Heart left ventricle (tissue), 16 donors: Measurements from ENCODE around the gene SNX3. TPM values are rescaled to one million over a fixed set of nuclear protein-coding genes. Genes with fewer than 3 reads are reported as not detected.

Experiments used
- ATAC-seq, 4 donors: fragments of 200-7000 bp; cut with Tn5 transposase; one replicate each; pipeline ENCODE4 v1.9.1; 2020 to 2022; ENCODE audit warnings: moderate library complexity in 4 of 4, mild to moderate bottlenecking in 3 of 4, moderate number of reproducible peaks in 1 of 4
- DNase-seq, 5 donors: peaks; one replicate each; pipeline ENCODE4 v3.0.0-alpha.2; 2020
- H3K27ac ChIP-seq, 12 donors: fragments of 200-600 bp; sonication (generic) in 4 of 12; one replicate each; pipeline versions ENCODE4 v1.5.0 to v1.8.0; 2016 to 2022; ENCODE audit warnings: mild to moderate bottlenecking in 2 of 12
- H3K27me3 ChIP-seq, 9 donors: fragments of 200-600 bp; sonication (generic) in 2 of 9; one replicate each; pipeline versions ENCODE4 v1.5.1 to v1.8.0; 2016 to 2022; ENCODE audit warnings: mild to moderate bottlenecking in 3 of 9
- H3K36me3 ChIP-seq, 9 donors: fragments of 200-600 bp; sonication (generic) in 2 of 9; one replicate each; pipeline versions ENCODE4 v1.5.0 to v1.8.0; 2018 to 2022; ENCODE audit warnings: mild to moderate bottlenecking in 2 of 9
- H3K4me1 ChIP-seq, 12 donors: fragments of 200-600 bp; sonication (generic) in 4 of 12; one replicate each; pipeline versions ENCODE4 v1.5.0 to v1.8.0; 2016 to 2022; ENCODE audit warnings: mild to moderate bottlenecking in 3 of 12
- H3K4me3 ChIP-seq, 12 donors: fragments of 200-600 bp; sonication (generic) in 4 of 12; one replicate each; pipeline versions ENCODE4 v1.5.0 to v1.8.0; 2017 to 2022; ENCODE audit warnings: mild to moderate bottlenecking in 9 of 12, moderate library complexity in 4 of 12
- H3K9me3 ChIP-seq, 12 donors: fragments of 200-600 bp; sonication (generic) in 4 of 12; one replicate each; pipeline versions ENCODE4 v1.5.0 to v1.8.0; 2016 to 2022; ENCODE audit warnings: mild to moderate bottlenecking in 1 of 12
- CTCF ChIP-seq, 12 donors: fragments of 200-600 bp; sonication (generic) in 4 of 12; IDR thresholded peaks; one replicate each; pipeline versions ENCODE4 v1.5.0 to v1.8.0; 2018 to 2022; ENCODE audit warnings: antibody characterized with exemption in 12 of 12, mild to moderate bottlenecking in 5 of 12
- POLR2A ChIP-seq, 2 donors: fragments of 450-650 bp; IDR thresholded peaks; one replicate each; pipeline ENCODE4 v1.6.1; 2017; ENCODE audit warnings: antibody characterized with exemption in 2 of 2, mild to moderate bottlenecking in 2 of 2, moderate library complexity in 2 of 2
- WGBS, 4 donors: extraction: QIAGEN DNeasy Blood & Tissue Kit in 2 of 4; methylation state at CpG; one replicate each; pipeline versions ENCODE4 v1.1.5 to v1.1.7; 2013 to 2018; 5-methylcytosine and 5-hydroxymethylcytosine counted together
- intact Hi-C, 10 donors: fragments of 100-400 bp; cut with DNase I; formaldehyde crosslinking; loops; one replicate each; pipeline versions ENCODE4 v1.11.1 to v1.14.2; 2022
- polyA plus RNA-seq, 2 donors: library from polyadenylated mRNA; stranded (reverse); fragments of 200-250 nt; gene quantifications; one replicate each; pipeline ENCODE4 v1.2.3, GENCODE V29; 2013
- total RNA-seq, 9 donors: library from RNA; depleted of rRNA in 2 of 9; stranded (reverse); fragments of >200 nt in 2 of 9; fragmentation: NEBNext Ultra II Directional in 3 of 9; extraction: Animal tissue kit (Norgen Biotek cat#: 25700) in 3 of 9; gene quantifications; one replicate each; pipeline versions ENCODE4 v1.1.0 to v1.2.4, GENCODE V29; 2016 to 2023
- donor health status: ischemic (EF 13 %, LVEDD 7.1; RV severe dilation, severe dysfunction).
- donor health status: healthy with polysubstance abuse.
- donor health status: DM: no; HTN: yes; CAD: no.
- donor health status: DM: no; HTN: no; CAD: no.
- donor health status: ischemic (EF 25% LVEDD 6.9; RV normal size, moderate dysfunction).
- donor health status: ischemic (EF 25% LVEDD 5.7; RV mildly dilated, moderate dysfunction).
- donor health status: healthy.
- donor health status: DM: yes; HTN: yes; CAD: no.
- donor health status: ischemic (EF 35%, LVEDD 5.7; RV mildly dilated, moderate dysfunction).
- donor health status: nonischemic (EF 11% LVEDD 7.7; RV severe dilation, severe dysfunction).
- donor health status: DM: yes; HTN: yes; CAD: no.
- donor health status: PGD.
- donor health status: ischemic (EF 29% LVEDD 5.4; RV normal size, mild dysfunction).
- donor health status: nonischemic (EF 23%, LVEDD 6.1; RV moderate dilation, normal function).

The SNX3 gene
- total and polyA plus RNA-seq, 11 donors, result 180 to 259 (median 229) TPM

- TF ChIP-seq POLR2A (IDR thresholded peaks at IDR 0.05) (no peak), CTCF (IDR thresholded peaks at IDR 0.05) (no peak)
- Histone ChIP-seq H3K36me3 (no peaks in the 10 kb centered on the region), H3K27me3 (peaks cover 61 to 100% (median 99%) of the 10 kb centered on the region in 9 donors), H3K27ac (no peak overlapping the region), H3K4me1 (peaks cover 0 to 59% (median 35%) of the 10 kb centered on the region in 12 donors), H3K9me3 (no peaks in the 10 kb centered on the region), H3K4me3 (no peak overlapping the region)
- WGBS, 4 donors, result 10 to 18% (median 15%) methylated on average over 31 of the region's 31 CpGs
- ATAC-seq (no peak), DNase-seq (no peak)
- intact Hi-C loops, result no loop called here
Observed at GRCh38 chr6:108170332-108171290, 90.2 kb downstream of the SNX3 start.

GRCh38 chr6:108169464-108170331 is 91.1 kb downstream of the SNX3 start:
- DNase-seq (no peak), ATAC-seq (peak in 1 of 4 donors; percentile 17)
- intact Hi-C loops, result no loop called here
- Histone ChIP-seq H3K9me3 (no peaks in the 10 kb centered on the region), H3K27ac (no peak overlapping the region), H3K4me1 (peaks cover 0 to 60% (median 42%) of the 10 kb centered on the region in 12 donors), H3K4me3 (peak overlapping the region in 7 of 12 donors; percentile 16 to 40 (median 28)), H3K36me3 (no peaks in the 10 kb centered on the region), H3K27me3 (peaks cover 62 to 100% (median 99%) of the 10 kb centered on the region in 9 donors)
- TF ChIP-seq CTCF (IDR thresholded peaks at IDR 0.05), result no peak
- TF ChIP-seq POLR2A (IDR thresholded peaks at IDR 0.05), result no peak
- 4 to 9% (median 8%) methylated on average over 28 to 55 of the region's 55 CpGs for WGBS, 4 donors

- no peak overlapping the region for H3K27ac ChIP-seq
- TF ChIP-seq POLR2A (IDR thresholded peaks at IDR 0.05) (no peak), CTCF (IDR thresholded peaks at IDR 0.05) (peak in 6 of 12 donors; percentile 11 to 47 (median 34))
- H3K4me1 ChIP-seq, result peaks cover 2 to 63% (median 47%) of the 10 kb centered on the region in 12 donors
- H3K9me3 ChIP-seq, result no peaks in the 10 kb centered on the region
- H3K36me3 ChIP-seq, result no peaks in the 10 kb centered on the region
- DNase-seq (peak in 3 of 5 donors; percentile 42 to 64 (median 43)), ATAC-seq (peak in 3 of 4 donors; percentile 71 to 81 (median 71))
- intact Hi-C loops, result no loop called here
- WGBS, 4 donors, result 2 to 7% (median 4%) methylated on average over 37 to 63 of the region's 63 CpGs
- peak overlapping the region; percentile 4 to 40 (median 27) for H3K4me3 ChIP-seq
- H3K27me3 ChIP-seq, result peaks cover 67 to 100% (median 99%) of the 10 kb centered on the region in 9 donors
Observed at GRCh38 chr6:108168501-108169463, 92.1 kb downstream of the SNX3 start.
